Activated gamma-delta T cell treated with Interleukin-2 at 50 U/mL for 16 hours (primary cell): ENCODE measurements around the gene CELF4.

Experiments used
- DNase-seq: peaks from one replicate; pipeline ENCODE4 v3.0.0-alpha.2; 2020

CELF4 gene

GRCh38 chr18:37434161-37434860 is 131.3 kb downstream of the CELF4 start:
- DNase-seq = no peak

GRCh38 chr18:37432436-37433195 is 133.0 kb downstream of the CELF4 start:
- DNase-seq = no peak

GRCh38 chr18:37430357-37431076 is 135.1 kb downstream of the CELF4 start:
- no peak for DNase-seq

- no peak for DNase-seq
These were observed 135.8 kb downstream of the CELF4 start for GRCh38 chr18:37429791-37430190.

GRCh38 chr18:37428288-37428974 is 137.2 kb downstream of the CELF4 start:
- DNase-seq = no peak

GRCh38 chr18:37426586-37426985 is 139.0 kb downstream of the CELF4 start:
- DNase-seq = no peak

DNA sequence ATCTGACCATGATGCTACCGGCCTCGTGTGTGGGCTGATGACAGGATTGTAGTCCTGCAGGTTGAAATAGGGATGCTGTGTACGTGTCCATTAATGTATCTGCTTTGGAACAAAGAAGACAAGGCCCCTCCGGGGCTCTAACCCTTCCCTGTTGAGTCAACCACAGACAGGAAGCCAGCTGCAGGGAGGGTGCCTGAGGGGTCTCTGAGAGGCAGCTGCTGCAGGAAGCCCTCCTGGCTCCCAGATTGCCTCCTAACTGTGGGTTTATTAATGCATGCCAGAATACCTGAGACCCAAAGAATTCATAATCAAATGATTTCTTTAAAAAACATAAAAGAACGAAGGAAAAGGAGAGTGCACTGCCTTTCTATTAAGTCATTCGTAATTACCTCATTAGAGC is 140.4 kb downstream of the CELF4 start:
- DNase-seq = no peak

DNA sequence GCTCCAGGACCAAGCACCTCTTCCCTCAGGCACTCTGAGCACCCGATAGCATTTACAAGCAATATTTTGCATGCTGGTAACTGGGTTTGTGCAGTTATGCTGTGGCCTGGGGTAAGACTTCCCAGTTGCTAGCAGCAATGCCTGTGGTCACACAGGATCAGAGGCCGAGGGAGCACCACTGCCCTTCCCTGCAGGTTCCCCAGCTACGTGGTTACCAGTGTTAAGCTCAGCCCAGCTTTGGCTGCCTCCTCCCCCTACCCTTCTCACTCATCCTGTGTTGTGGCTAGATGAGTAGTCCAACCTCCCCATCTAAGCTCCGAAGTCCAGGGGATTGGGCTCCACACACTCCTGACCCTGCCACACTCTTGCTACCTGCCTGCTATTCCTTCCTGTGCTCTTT is 141.1 kb downstream of the CELF4 start:
- no peak for DNase-seq

GRCh38 chr18:37422596-37422995 is 143.0 kb downstream of the CELF4 start:
- no peak for DNase-seq

- DNase-seq = no peak
These were observed 143.5 kb downstream of the CELF4 start for GRCh38 chr18:37422116-37422515.

DNA sequence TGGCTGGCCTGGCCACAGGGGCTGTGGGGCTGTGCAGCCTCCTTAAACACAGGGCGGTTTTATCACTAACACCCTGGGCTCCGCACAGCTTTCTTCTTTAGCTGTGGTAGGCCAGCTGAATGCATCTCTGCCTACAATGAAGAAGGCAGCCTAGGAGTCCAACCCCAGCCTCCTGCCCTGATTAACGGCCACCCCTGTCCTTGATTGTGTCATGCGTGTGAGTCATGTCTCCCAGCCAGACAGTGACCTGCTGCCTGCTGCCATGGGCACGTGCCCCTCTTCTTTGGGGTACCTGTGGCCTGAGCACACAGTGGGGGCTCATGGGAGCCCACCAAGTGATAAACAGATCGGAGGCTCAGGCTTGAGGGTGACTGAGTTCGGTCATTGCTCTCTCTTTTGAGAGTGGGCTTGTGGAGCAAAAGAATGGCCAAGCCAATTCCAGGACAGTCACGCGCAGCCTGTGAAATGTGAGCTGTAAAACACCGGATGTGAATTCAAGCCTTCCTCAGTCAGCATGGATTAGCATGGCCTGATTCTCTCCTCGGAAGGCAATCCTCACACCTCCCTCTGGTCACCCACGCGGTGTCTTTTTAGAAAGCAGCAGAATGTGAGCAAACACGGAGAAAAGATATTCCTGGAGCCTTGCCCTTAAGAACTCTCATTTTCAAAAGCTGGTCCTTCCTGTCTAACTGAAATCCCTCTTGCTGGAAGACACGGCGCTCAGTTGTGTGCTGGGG is 144.1 kb downstream of the CELF4 start:
- no peak for DNase-seq

DNA sequence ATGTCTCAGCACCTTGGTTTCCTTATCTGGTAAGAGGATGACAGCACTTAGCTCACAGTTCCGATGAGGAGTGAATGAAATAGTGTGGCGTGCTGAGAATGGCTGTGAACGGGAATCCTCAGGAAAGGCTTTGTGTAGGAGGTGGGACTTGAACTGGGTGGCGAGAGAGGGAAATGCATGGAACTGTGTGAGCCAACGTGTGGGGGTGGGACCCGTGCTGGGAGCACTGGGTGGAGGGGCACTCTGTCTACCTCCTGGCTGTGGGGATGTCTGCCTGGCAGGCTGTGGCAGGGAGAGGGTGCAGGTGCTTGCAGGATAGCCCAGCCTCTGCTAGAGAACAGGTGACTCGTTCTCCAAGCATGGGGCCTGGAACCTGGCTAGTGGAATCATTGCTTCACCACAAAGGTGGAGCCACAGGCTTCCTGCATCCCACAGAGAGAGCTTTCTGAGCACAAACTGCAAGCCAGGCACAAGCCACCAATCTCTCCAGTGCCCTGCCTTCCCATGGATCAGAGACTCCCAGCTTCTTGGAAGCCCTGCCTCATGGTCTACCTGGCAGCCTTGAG is 145.2 kb downstream of the CELF4 start:
- no peak for DNase-seq

- DNase-seq = no peak
These were observed 145.7 kb downstream of the CELF4 start for GRCh38 chr18:37419866-37420265.

DNA sequence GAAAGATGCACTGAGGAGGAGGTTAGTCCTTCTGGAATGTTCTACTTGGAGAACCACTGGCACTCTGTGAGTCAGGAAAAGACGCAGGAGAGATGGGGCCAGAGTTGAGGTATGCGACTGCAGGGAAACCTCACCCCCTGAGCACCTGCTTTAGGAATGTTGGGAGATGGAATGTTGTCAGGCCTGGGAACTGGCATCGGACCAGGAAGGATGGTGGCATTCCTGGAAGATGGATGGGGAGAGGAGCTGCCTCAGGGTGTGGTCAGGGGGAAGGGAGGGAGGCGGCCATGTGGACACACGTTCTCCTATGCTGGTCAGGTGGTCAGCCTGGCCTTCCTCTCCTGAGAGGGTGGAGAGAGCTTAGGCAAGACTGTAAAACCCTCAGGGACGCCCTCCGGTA is 146.3 kb downstream of the CELF4 start:
- no peak for DNase-seq

DNA sequence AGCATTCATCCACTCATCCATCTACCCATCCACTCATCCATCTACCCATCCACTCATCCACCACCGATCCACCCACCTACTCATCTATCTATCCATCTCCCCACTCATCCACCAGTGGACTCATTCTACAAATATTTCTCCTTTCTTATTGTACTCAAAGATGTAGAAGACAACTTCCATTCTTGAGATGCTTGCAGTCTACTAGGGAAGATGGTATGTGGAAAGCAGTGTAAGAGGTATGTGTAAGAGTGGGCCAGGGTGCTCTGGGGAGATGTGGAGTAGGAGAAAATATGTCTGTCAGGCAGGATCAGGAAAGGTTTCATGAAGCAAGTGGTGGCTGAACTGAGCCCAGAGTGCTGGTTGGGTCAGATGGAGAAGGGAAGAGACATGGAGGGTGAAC is 150.8 kb downstream of the CELF4 start:
- DNase-seq = no peak

DNA sequence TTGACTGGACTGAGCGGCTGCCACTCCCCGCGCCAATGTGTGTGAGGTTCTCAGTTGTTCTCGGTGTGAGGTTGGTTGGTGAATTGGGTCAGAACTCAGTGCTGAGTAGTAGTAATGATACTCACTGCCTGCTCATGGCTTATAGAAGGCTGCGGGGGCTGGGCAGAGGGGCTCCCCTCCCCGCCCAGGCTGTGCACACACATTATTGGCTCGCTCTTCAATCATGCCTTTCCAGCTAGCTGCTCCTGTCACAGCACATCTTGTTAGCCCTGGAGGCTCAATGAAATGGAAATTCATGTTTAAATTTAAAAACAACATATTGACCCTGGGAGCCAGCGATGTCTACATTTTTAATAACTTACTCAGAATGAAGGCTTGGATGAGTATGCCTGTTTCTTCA is 152.8 kb downstream of the CELF4 start:
- no peak for DNase-seq

GRCh38 chr18:37412333-37412732 is 153.3 kb downstream of the CELF4 start:
- no peak for DNase-seq

- no peak for DNase-seq
These were observed 155.7 kb downstream of the CELF4 start for GRCh38 chr18:37409878-37410277.

DNA sequence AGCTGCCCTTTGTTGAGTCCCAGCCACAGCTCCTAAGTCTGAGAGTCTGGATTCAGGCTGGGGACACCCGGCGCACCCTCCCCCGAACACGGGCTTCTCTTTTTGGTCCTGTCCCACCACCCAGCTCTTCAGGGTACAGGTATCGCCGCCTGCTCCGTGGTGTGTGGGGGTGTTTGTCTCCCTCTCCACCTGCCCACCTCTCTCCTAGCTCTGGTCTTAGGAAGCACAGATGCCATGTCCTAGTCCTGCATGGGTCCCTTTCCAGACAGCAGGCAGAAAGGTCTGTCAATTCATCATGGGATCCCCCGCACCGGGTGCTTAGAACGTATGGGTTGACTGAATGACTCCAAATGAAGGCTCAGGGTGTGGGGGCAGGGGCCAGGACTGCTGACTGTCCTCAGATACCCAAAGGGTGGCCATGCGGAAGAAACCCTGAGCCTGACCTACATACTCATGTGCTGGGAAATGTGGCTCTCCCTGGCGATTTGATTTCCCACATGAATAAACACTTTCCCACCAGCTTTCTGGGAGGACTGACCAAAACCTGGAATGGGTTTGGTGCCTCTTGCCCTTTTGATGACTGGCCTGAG is 156.8 kb downstream of the CELF4 start:
- DNase-seq = no peak

DNA sequence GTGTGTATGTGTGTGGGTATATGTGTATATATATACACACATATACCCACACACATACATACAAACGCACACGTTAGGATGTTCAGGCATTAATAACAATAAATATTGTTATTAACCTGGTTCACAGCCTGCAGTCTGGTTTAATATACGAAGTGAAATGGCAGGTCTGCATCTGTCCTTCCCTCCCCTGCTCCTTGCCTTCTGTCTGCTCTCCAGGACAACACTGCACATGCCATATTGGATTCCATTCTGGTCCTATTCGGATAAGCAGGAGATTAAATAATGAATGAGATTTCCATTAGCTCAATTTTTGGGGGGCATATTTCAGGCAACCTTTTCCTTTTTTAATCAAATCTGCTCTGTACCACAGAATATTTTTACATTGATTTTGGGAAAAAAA is 158.0 kb downstream of the CELF4 start:
- no peak for DNase-seq

GRCh38 chr18:37405772-37406171 is 159.8 kb downstream of the CELF4 start:
- no peak for DNase-seq

DNA sequence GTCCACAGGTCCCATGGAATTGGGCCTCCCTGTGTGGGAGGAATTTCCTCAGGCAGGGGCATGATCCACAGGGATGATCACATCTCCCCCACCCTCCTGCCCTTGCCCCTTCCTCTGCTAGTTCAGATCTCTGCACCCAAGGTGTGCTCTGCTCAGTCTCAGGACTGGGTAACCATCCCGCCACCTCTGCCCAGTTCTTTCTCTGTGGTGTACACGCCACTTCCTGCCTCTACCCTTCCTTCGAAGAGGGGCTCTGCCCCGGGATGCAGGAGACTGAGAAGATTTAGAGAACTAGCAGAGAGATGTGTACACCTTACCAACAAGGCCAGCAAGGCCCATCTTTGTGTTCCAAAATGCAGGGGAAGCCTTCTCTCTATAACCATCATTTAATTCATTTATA is 160.4 kb downstream of the CELF4 start:
- no peak for DNase-seq
